Measurements from ENCODE around the gene TNFSF11.

DNA sequence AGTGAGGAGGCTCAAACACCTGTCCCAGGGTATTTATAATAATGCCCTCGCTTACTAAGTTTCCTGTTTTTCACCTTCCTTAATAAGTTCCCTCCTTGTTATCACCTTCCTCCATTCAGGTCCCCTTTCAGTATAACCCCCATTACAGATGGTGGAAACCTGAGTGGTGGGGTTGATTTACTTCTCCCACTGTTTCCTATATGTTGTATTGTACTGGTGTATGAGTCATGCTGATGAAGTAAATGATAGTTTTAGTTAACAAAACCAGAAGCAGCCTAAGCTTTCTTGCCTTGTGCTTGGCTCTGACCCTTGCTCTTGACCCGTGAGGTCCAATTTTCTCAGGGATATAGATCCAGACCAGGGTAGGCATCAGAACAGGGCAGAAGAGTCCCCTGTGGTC is 22.3 kb upstream of the TNFSF11 start:
- TF ChIP-seq, protein P1, sequence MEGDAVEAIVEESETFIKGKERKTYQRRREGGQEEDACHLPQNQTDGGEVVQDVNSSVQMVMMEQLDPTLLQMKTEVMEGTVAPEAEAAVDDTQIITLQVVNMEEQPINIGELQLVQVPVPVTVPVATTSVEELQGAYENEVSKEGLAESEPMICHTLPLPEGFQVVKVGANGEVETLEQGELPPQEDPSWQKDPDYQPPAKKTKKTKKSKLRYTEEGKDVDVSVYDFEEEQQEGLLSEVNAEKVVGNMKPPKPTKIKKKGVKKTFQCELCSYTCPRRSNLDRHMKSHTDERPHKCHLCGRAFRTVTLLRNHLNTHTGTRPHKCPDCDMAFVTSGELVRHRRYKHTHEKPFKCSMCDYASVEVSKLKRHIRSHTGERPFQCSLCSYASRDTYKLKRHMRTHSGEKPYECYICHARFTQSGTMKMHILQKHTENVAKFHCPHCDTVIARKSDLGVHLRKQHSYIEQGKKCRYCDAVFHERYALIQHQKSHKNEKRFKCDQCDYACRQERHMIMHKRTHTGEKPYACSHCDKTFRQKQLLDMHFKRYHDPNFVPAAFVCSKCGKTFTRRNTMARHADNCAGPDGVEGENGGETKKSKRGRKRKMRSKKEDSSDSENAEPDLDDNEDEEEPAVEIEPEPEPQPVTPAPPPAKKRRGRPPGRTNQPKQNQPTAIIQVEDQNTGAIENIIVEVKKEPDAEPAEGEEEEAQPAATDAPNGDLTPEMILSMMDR (conservative IDR thresholded peaks at IDR 0.05; ENCODE audit: low read length) = no peak
- TF ChIP-seq EZH2phosphoT487 (IDR thresholded peaks at IDR 0.05; ENCODE audit: borderline replicate concordance, low read depth, low read length) = no peak
